A549 treated with GW870086 at 1 μM for 4 hours (cell line): ENCODE results near the gene C20orf173. TPM values are rescaled to one million over a fixed set of nuclear protein-coding genes. Genes with fewer than 3 reads are reported as not detected.

Experiments used
- total RNA-seq: library from RNA; stranded (reverse); fragments of 200-300 nt; extraction: Qiagen RNA extraction; gene quantifications from 5 replicates; pipeline ENCODE4 v1.2.3, GENCODE V29; 2022; ENCODE audit warnings: low read depth

The C20orf173 gene
- total RNA-seq, result not detected in 5 replicates

GRCh38 chr20:35529552-35529951, at the start of gene C20orf173:
Gene C20orf173, minus strand, starts transcription at chr20:35529652. Its CDS starts 279 bp downstream, at chr20:35529373.

GRCh38 chr20:35541783-35542662, 12.6 kb upstream of the C20orf173 start, which contains the start of gene ERGIC3:
Gene ERGIC3, plus strand, starts transcription at chr20:35542078. Its CDS starts 20 bp downstream, at chr20:35542098.

Other genes starting within 250 kb of the C20orf173 start
- gene EIF6, start 244.9 kb downstream of the C20orf173 start, total RNA-seq, result 409 to 463 TPM (median 412 TPM) in 5 replicates
- 0.06 to 0.14 TPM (median 0.08 TPM) in 5 replicates for gene FAM83C, start 237.2 kb downstream of the C20orf173 start, total RNA-seq
- gene UQCC1, start 117.7 kb downstream of the C20orf173 start, total RNA-seq, result 31.2 to 38.9 TPM (median 33.4 TPM) in 5 replicates
- gene GDF5, start 91.4 kb downstream of the C20orf173 start, total RNA-seq, result 0.06 TPM in 1 of 5 replicates, not detected in the others
- gene CEP250, start 74.1 kb downstream of the C20orf173 start, total RNA-seq, result 20.9 to 29.5 TPM (median 22.8 TPM) in 5 replicates
- gene ERGIC3, start 12.4 kb upstream of the C20orf173 start, total RNA-seq, result 217 to 241 TPM (median 235 TPM) in 5 replicates
- gene SPAG4, start 86.2 kb upstream of the C20orf173 start, total RNA-seq, result 2.9 to 6.0 TPM (median 4.7 TPM) in 5 replicates
- gene CPNE1, start 135.2 kb upstream of the C20orf173 start, total RNA-seq, result 168 to 220 TPM (median 208 TPM) in 5 replicates
- 71.4 to 87.0 TPM (median 82.9 TPM) in 5 replicates for gene RBM12, start 135.2 kb upstream of the C20orf173 start, total RNA-seq
- gene NFS1, start 169.7 kb upstream of the C20orf173 start, total RNA-seq, result 35.1 to 40.2 TPM (median 38.3 TPM) in 5 replicates
- gene ROMO1, start 169.8 kb upstream of the C20orf173 start, total RNA-seq, result 336 to 420 TPM (median 360 TPM) in 5 replicates
- gene RBM39, start 212.6 kb upstream of the C20orf173 start, total RNA-seq, result 166 to 201 TPM (median 190 TPM) in 5 replicates
- 24.3 to 31.7 TPM (median 30.6 TPM) in 5 replicates for gene PHF20, start 242.4 kb upstream of the C20orf173 start, total RNA-seq